ENCODE data around the gene GALNS.

GALNS gene

GRCh38 chr16:88770461-88771293 is 86.1 kb downstream of the GALNS start:
- DNase-seq (ENCODE audit: low read depth), result peak; percentile 66

GRCh38 chr16:88769617-88770460 is 86.9 kb downstream of the GALNS start:
- DNase-seq (ENCODE audit: low read depth), result no peak

- DNase-seq (ENCODE audit: low read depth), result peak; percentile 48
Observed at GRCh38 chr16:88768071-88768783, 88.5 kb downstream of the GALNS start.

- no peak for DNase-seq (ENCODE audit: low read depth)
Observed at GRCh38 chr16:88767546-88768070, 89.1 kb downstream of the GALNS start.

- no peak for DNase-seq (ENCODE audit: low read depth)
Observed at GRCh38 chr16:88766975-88767374, 89.8 kb downstream of the GALNS start.

GRCh38 chr16:88764913-88765349 is 91.8 kb downstream of the GALNS start:
- DNase-seq (ENCODE audit: low read depth), result no peak

- no peak for DNase-seq (ENCODE audit: low read depth)
Observed at GRCh38 chr16:88764080-88764479, 92.7 kb downstream of the GALNS start.

Measured in fibroblast of the conjunctiva (primary cell).